ENCODE data around the gene OSCAR. TPM values are rescaled to one million over a fixed set of nuclear protein-coding genes. Genes with fewer than 3 reads are reported as not detected.
A peak's percentile ranks its signal among the peaks of the same experiment; 100 is the strongest.
"Not testable (repeated sequence)": the region's sequence is repeated elsewhere in the genome, so short reads cannot be mapped to it uniquely, and the experiment has no call there.

Gene OSCAR
- total RNA-seq, 5 donors from 2014 or later (not counting 1 experiment from before 2014, with no cell fraction given), result 0.32 to 0.76 (median 0.58) TPM

GRCh38 chr19:54104998-54105715 is 4.6 kb upstream of the OSCAR start:
- Mint-ChIP-seq H3K4me1 (peaks cover 23 to 35% (median 34%) of the 10 kb centered on the region in 3 donors), H3K9me3 (no peaks in the 10 kb centered on the region), H3K4me3 (peak overlapping the region in 2 of 3 donors; percentile 17 to 99), H3K36me3 (peaks cover 17% of the 10 kb centered on the region), H3K27ac (no peak overlapping the region), H3K27me3 (no peaks in the 10 kb centered on the region)
- peaks cover 6 to 36% of the 10 kb centered on the region in 2 donors for H3K36me3 ChIP-seq (ENCODE audit: control insufficient read depth in 2 of 2, extremely low read depth in 1 of 2, insufficient read depth in 1 of 2, low read length in 1 of 2)
- WGBS (ENCODE audit: insufficient coverage), result 95% methylated on average over 7 of the region's 11 CpGs
- ATAC-seq (replicated peaks in 1 of 4), result no peak
- DNase-seq, result no peak
- H3K27me3 ChIP-seq (replicated peaks in 1 of 2; ENCODE audit: control insufficient read depth in 2 of 2, extremely low read depth in 1 of 2, insufficient read depth in 2 of 2, low read length in 1 of 2), result no peaks in the 10 kb centered on the region
- H3K4me3 ChIP-seq (ENCODE audit: control insufficient read depth in 1 of 2, extremely low read depth in 1 of 2, low read length in 1 of 2), result no peak overlapping the region
- no peaks in the 10 kb centered on the region for H3K9me3 ChIP-seq
- POLR2A ChIA-PET, result interaction anchor here in 1 of 2 donors (0.7 kb wide), 1 partner anchor 89 kb away, joined by 11 read pairs; no protein-coding TSS in a partner anchor
- H3K27ac ChIP-seq (ENCODE audit: low read length), result no peak overlapping the region
- CTCF ChIA-PET, result no interaction called here
- H3K4me1 ChIP-seq (ENCODE audit: control insufficient read depth in 1 of 2, extremely low read depth in 1 of 2, insufficient read depth in 2 of 2, low read length in 2 of 2), result peaks cover 4 to 23% of the 10 kb centered on the region in 2 experiments

GRCh38 chr19:54102421-54103169 is 2.0 kb upstream of the OSCAR start, which contains the start of gene NDUFA3:
NDUFA3 (plus strand) TSS chr19:54102855; CDS start chr19:54102879, 24 bp downstream.
- no peaks in the 10 kb centered on the region for H3K27me3 Mint-ChIP-seq
- DNase-seq (peak; percentile 93 to 100 (median 98)), ATAC-seq (replicated peaks in 1 of 4) (peak; percentile 99)
- no peaks in the 10 kb centered on the region for H3K9me3 Mint-ChIP-seq
- H3K36me3 Mint-ChIP-seq, result peaks cover 14% of the 10 kb centered on the region
- H3K4me3 Mint-ChIP-seq, result peak within 1 kb of the TSS; percentile 95 to 99 (median 97)
- no peaks in the 10 kb centered on the region for H3K9me3 ChIP-seq
- H3K36me3 ChIP-seq (ENCODE audit: control insufficient read depth in 2 of 2, extremely low read depth in 1 of 2, insufficient read depth in 1 of 2, low read length in 1 of 2), result peaks cover 0 to 13% of the 10 kb centered on the region in 2 donors
- ChIA-PET POLR2A (no interaction called here), CTCF (interaction anchor here in 1 of 2 donors (1.0 to 1.8 kb wide), 2 partner anchors 13 to 34 kb away, joined by 4 to 8 read pairs; partner anchors contain the start of genes CNOT3, PRPF31 and TFPT)
- peak within 1 kb of the TSS; percentile 86 for H3K27ac ChIP-seq (ENCODE audit: low read length)
- 2% methylated on average over 44 of the region's 54 CpGs for WGBS (ENCODE audit: insufficient coverage)
- H3K4me3 ChIP-seq (ENCODE audit: control insufficient read depth in 1 of 2, extremely low read depth in 1 of 2, low read length in 1 of 2), result peak within 1 kb of the TSS; percentile 63 to 90
- H3K27me3 ChIP-seq (replicated peaks in 1 of 2; ENCODE audit: control insufficient read depth in 2 of 2, extremely low read depth in 1 of 2, insufficient read depth in 2 of 2, low read length in 1 of 2), result no peaks in the 10 kb centered on the region
- peak within 1 kb of the TSS; percentile 92 to 93 for H3K27ac Mint-ChIP-seq
- peaks cover 4 to 23% of the 10 kb centered on the region in 2 experiments for H3K4me1 ChIP-seq (ENCODE audit: control insufficient read depth in 1 of 2, extremely low read depth in 1 of 2, insufficient read depth in 2 of 2, low read length in 2 of 2)
- H3K4me1 Mint-ChIP-seq, result peaks cover 23 to 35% (median 33%) of the 10 kb centered on the region in 3 donors

- CTCF ChIA-PET; H3K27ac ChIP-seq (ENCODE audit: low read length); H3K9me3 Mint-ChIP-seq; ATAC-seq (replicated peaks in 1 of 4); H3K27ac Mint-ChIP-seq; H3K27me3 Mint-ChIP-seq; H3K4me3 Mint-ChIP-seq; POLR2A ChIA-PET; H3K4me3 ChIP-seq (ENCODE audit: control insufficient read depth in 1 of 2, extremely low read depth in 1 of 2, low read length in 1 of 2); H3K9me3 ChIP-seq; H3K36me3 Mint-ChIP-seq; DNase-seq; H3K36me3 ChIP-seq (ENCODE audit: control insufficient read depth in 2 of 2, extremely low read depth in 1 of 2, insufficient read depth in 1 of 2, low read length in 1 of 2): not testable (repeated sequence)
- H3K4me1 Mint-ChIP-seq, result peaks cover 25 to 32% (median 30%) of the 10 kb centered on the region in 3 donors
- Histone ChIP-seq H3K4me1 (ENCODE audit: control insufficient read depth in 1 of 2, extremely low read depth in 1 of 2, insufficient read depth in 2 of 2, low read length in 2 of 2) (peaks cover 6 to 39% of the 10 kb centered on the region in 2 experiments), H3K27me3 (replicated peaks in 1 of 2; ENCODE audit: control insufficient read depth in 2 of 2, extremely low read depth in 1 of 2, insufficient read depth in 2 of 2, low read length in 1 of 2) (peaks cover 1 to 18% of the 10 kb centered on the region in 2 experiments)
- WGBS (ENCODE audit: insufficient coverage), result 88% methylated on average over 9 of the region's 9 CpGs
Observed at GRCh38 chr19:54099903-54100255, 724 bp downstream of the OSCAR start.

- no peak overlapping the region for H3K27ac ChIP-seq (ENCODE audit: low read length)
- Mint-ChIP-seq H3K4me3 (no peak overlapping the region), H3K36me3 (peaks cover 4% of the 10 kb centered on the region), H3K27me3 (peaks cover 2 to 7% of the 10 kb centered on the region in 2 donors), H3K4me1 (peaks cover 27 to 32% (median 30%) of the 10 kb centered on the region in 3 donors), H3K9me3 (no peaks in the 10 kb centered on the region), H3K27ac (no peak overlapping the region)
- no peak for DNase-seq
- ATAC-seq (replicated peaks in 1 of 4), result no peak
- ChIA-PET POLR2A (no interaction called here), CTCF (no interaction called here)
- H3K27me3 ChIP-seq (replicated peaks in 1 of 2; ENCODE audit: control insufficient read depth in 2 of 2, extremely low read depth in 1 of 2, insufficient read depth in 2 of 2, low read length in 1 of 2), result peaks cover 3 to 23% of the 10 kb centered on the region in 2 experiments
- 84% methylated on average over 8 of the region's 12 CpGs for WGBS (ENCODE audit: insufficient coverage)
- H3K9me3 ChIP-seq, result no peaks in the 10 kb centered on the region
- H3K36me3 ChIP-seq (ENCODE audit: control insufficient read depth in 2 of 2, extremely low read depth in 1 of 2, insufficient read depth in 1 of 2, low read length in 1 of 2), result no peaks in the 10 kb centered on the region
- H3K4me1 ChIP-seq (ENCODE audit: control insufficient read depth in 1 of 2, extremely low read depth in 1 of 2, insufficient read depth in 2 of 2, low read length in 2 of 2), result peaks cover 6 to 39% of the 10 kb centered on the region in 2 experiments
- H3K4me3 ChIP-seq (ENCODE audit: control insufficient read depth in 1 of 2, extremely low read depth in 1 of 2, low read length in 1 of 2), result no peak overlapping the region
Observed at GRCh38 chr19:54099190-54099902, 1.3 kb downstream of the OSCAR start.

GRCh38 chr19:54096617-54097106 is 3.9 kb downstream of the OSCAR start:
- peaks cover 3 to 28% of the 10 kb centered on the region in 2 experiments for H3K27me3 ChIP-seq (replicated peaks in 1 of 2; ENCODE audit: control insufficient read depth in 2 of 2, extremely low read depth in 1 of 2, insufficient read depth in 2 of 2, low read length in 1 of 2)
- H3K36me3 Mint-ChIP-seq, result no peaks in the 10 kb centered on the region
- peak in 4 of 35 experiments; percentile 9 to 50 (median 15) for DNase-seq
- H3K9me3 Mint-ChIP-seq, result no peaks in the 10 kb centered on the region
- H3K27me3 Mint-ChIP-seq, result peaks cover 10 to 15% of the 10 kb centered on the region in 2 donors
- H3K27ac Mint-ChIP-seq, result peak overlapping the region; percentile 73 to 79
- WGBS (ENCODE audit: insufficient coverage), result 21% methylated on average over 13 of the region's 14 CpGs
- peaks cover 2 to 21% of the 10 kb centered on the region in 2 experiments for H3K4me1 ChIP-seq (ENCODE audit: control insufficient read depth in 1 of 2, extremely low read depth in 1 of 2, insufficient read depth in 2 of 2, low read length in 2 of 2)
- H3K4me3 ChIP-seq (ENCODE audit: control insufficient read depth in 1 of 2, extremely low read depth in 1 of 2, low read length in 1 of 2), result no peak overlapping the region
- ATAC-seq (replicated peaks in 1 of 4), result peak in 3 of 4 experiments; percentile 61 to 68 (median 62)
- ChIA-PET CTCF (interaction anchor here (0.6 to 1.0 kb wide), 4 partner anchors 38 to 226 kb away, joined by 3 to 4 read pairs (median 4); partner anchors contain the start of gene LILRB3 (in 1 of the 2)), POLR2A (no interaction called here)
- H3K36me3 ChIP-seq (ENCODE audit: control insufficient read depth in 2 of 2, extremely low read depth in 1 of 2, insufficient read depth in 1 of 2, low read length in 1 of 2), result no peaks in the 10 kb centered on the region
- no peaks in the 10 kb centered on the region for H3K9me3 ChIP-seq
- peaks cover 14 to 18% (median 17%) of the 10 kb centered on the region in 3 donors for H3K4me1 Mint-ChIP-seq
- H3K4me3 Mint-ChIP-seq, result peak overlapping the region; percentile 42 to 79 (median 71)
- H3K27ac ChIP-seq (ENCODE audit: low read length), result peak overlapping the region; percentile 4

Data from T-cell (primary cell).